ENCODE data around the gene REPIN1. TPM values are rescaled to one million over a fixed set of nuclear protein-coding genes. Genes with fewer than 3 reads are reported as not detected.

REPIN1 gene
- total and polyA plus RNA-seq, 2 experiments from 2014 or later, result 79.1 to 107 TPM

- H3K27ac ChIP-seq, result no peak overlapping the region
- H3K79me2 ChIP-seq, result no peaks in the 10 kb centered on the region
- H2AFZ ChIP-seq, result no peak overlapping the region
- H3K4me2 ChIP-seq, result no peak overlapping the region
- H3K27me3 ChIP-seq, result no peaks in the 10 kb centered on the region
- over 99% methylated on average over 77 of the region's 91 CpGs for WGBS (ENCODE audit: low lambda C conversion rate, missing lambda C conversion rate)
- no peak overlapping the region for H3K4me3 ChIP-seq
- DNase-seq (ENCODE audit: low spot score), result no peak
- no peak for TF ChIP-seq EZH2 (IDR thresholded peaks at IDR 0.05; ENCODE audit: borderline replicate concordance)
- TF ChIP-seq CTCF (IDR thresholded peaks at IDR 0.05; ENCODE audit: poor library complexity), result no peak
- no peak for TF ChIP-seq EZH2phosphoT487 (IDR thresholded peaks at IDR 0.05; ENCODE audit: low read depth, severe bottlenecking, unreplicated experiment)
- no peaks in the 10 kb centered on the region for H4K20me1 ChIP-seq (ENCODE audit: insufficient read depth, poor library complexity, severe bottlenecking)
- H3K4me1 ChIP-seq (ENCODE audit: insufficient read depth), result peaks cover 11% of the 10 kb centered on the region
- no peaks in the 10 kb centered on the region for H3K9me3 ChIP-seq (ENCODE audit: low read depth)
- no peaks in the 10 kb centered on the region for H3K36me3 ChIP-seq (replicated peaks; ENCODE audit: insufficient read depth, low read depth)
- no peaks in the 10 kb centered on the region for H3K9me2 ChIP-seq (replicated peaks; ENCODE audit: insufficient read depth)
These were observed 28.9 kb downstream of the REPIN1 start for GRCh38 chr7:150397346-150398107.

- Histone ChIP-seq H3K27me3 (no peaks in the 10 kb centered on the region), H3K9me2 (replicated peaks; ENCODE audit: insufficient read depth) (no peaks in the 10 kb centered on the region), H3K36me3 (replicated peaks; ENCODE audit: insufficient read depth, low read depth) (no peaks in the 10 kb centered on the region), H2AFZ (no peak overlapping the region), H3K27ac (no peak overlapping the region), H3K9me3 (ENCODE audit: low read depth) (no peaks in the 10 kb centered on the region), H3K4me3 (no peak overlapping the region), H3K4me2 (no peak overlapping the region), H3K79me2 (no peaks in the 10 kb centered on the region), H4K20me1 (ENCODE audit: insufficient read depth, poor library complexity, severe bottlenecking) (no peaks in the 10 kb centered on the region), H3K4me1 (ENCODE audit: insufficient read depth) (peaks cover 15% of the 10 kb centered on the region)
- DNase-seq (ENCODE audit: low spot score), result no peak
- no peak for TF ChIP-seq EZH2 (IDR thresholded peaks at IDR 0.05; ENCODE audit: borderline replicate concordance)
- TF ChIP-seq CTCF (IDR thresholded peaks at IDR 0.05; ENCODE audit: poor library complexity), result no peak
- no peak for TF ChIP-seq EZH2phosphoT487 (IDR thresholded peaks at IDR 0.05; ENCODE audit: low read depth, severe bottlenecking, unreplicated experiment)
- 92% methylated on average over 24 of the region's 27 CpGs for WGBS (ENCODE audit: low lambda C conversion rate, missing lambda C conversion rate)
These were observed 29.7 kb downstream of the REPIN1 start for GRCh38 chr7:150398108-150398964.

DNA sequence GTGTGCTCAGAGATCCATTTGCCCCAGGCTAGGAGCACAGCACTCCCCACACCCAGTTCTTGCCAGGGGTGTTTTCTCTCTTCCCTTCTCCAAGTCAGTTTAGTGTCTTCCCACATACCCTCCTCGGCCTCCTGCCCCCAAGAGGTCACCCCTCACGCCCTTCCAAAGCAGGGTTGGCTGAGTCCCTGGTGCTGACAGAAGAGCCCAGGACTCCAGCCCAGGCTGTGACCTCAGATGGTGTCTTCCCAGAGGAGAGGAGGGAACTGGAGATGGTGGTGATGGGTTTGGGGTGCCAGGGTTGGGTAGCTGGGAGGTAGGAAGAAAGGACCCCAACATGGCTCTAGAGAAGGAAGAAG, 30.3 kb downstream of the REPIN1 start:
- no peaks in the 10 kb centered on the region for H3K36me3 ChIP-seq (replicated peaks; ENCODE audit: insufficient read depth, low read depth)
- H3K4me2 ChIP-seq, result no peak overlapping the region
- no peak for TF ChIP-seq EZH2 (IDR thresholded peaks at IDR 0.05; ENCODE audit: borderline replicate concordance)
- TF ChIP-seq EZH2phosphoT487 (IDR thresholded peaks at IDR 0.05; ENCODE audit: low read depth, severe bottlenecking, unreplicated experiment), result no peak
- TF ChIP-seq CTCF (IDR thresholded peaks at IDR 0.05; ENCODE audit: poor library complexity), result no peak
- H3K79me2 ChIP-seq, result no peaks in the 10 kb centered on the region
- no peak overlapping the region for H3K4me3 ChIP-seq
- H2AFZ ChIP-seq, result no peak overlapping the region
- H3K27me3 ChIP-seq, result no peaks in the 10 kb centered on the region
- no peaks in the 10 kb centered on the region for H3K9me2 ChIP-seq (replicated peaks; ENCODE audit: insufficient read depth)
- 76% methylated on average over 2 of the region's 2 CpGs for WGBS (ENCODE audit: low lambda C conversion rate, missing lambda C conversion rate)
- no peaks in the 10 kb centered on the region for H4K20me1 ChIP-seq (ENCODE audit: insufficient read depth, poor library complexity, severe bottlenecking)
- no peak for DNase-seq (ENCODE audit: low spot score)
- H3K4me1 ChIP-seq (ENCODE audit: insufficient read depth), result peaks cover 20% of the 10 kb centered on the region
- H3K9me3 ChIP-seq (ENCODE audit: low read depth), result no peaks in the 10 kb centered on the region
- H3K27ac ChIP-seq, result no peak overlapping the region
